ENCODE results near the gene SYTL1.

DNA sequence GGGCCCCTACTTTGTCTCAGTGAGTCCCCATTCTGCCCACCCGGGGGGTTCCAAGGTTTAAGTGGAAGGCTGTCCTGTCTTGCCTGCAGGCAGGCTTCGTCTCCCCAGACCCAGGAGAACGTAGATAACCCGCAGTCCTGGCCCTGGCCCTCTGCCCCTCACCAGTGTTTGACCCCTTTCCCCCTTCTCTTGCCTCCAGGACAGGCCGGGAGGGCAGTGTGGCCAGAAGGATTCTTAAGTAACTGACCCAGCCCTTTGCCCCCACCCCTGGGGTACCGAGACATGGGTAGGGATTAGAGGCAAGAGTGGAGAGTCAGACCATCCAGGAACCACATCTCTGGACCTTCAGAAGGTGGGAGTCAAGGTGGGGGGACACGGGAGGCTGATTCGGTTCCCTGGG, 11.0 kb upstream of the SYTL1 start:
- no peak for TF ChIP-seq ZNF274 (IDR thresholded peaks at IDR 0.05; ENCODE audit: low read depth, low read length)
- no peak for TF ChIP-seq YY1 (IDR thresholded peaks at IDR 0.05; ENCODE audit: insufficient read depth, insufficient read length)
- no peak for TF ChIP-seq SUZ12 (IDR thresholded peaks at IDR 0.05; ENCODE audit: extremely low read depth, insufficient read depth, insufficient read length)

Measured in NT2/D1 (cell line).